A673 (cell line): Measurements from ENCODE around the gene NHS.

ENCODE experiments used
- CTCF ChIP-seq: fragments of 300-800, 200-600 bp; sonication (generic); conservative IDR thresholded peaks from 2 replicates; pipeline ENCODE4 v1.5.1; 2017; ENCODE audit warnings: low read depth, mild to moderate bottlenecking, antibody characterized with exemption, low read length, moderate library complexity, mixed read lengths
- EZH2 ChIP-seq: fragments of 200-600 bp; sonication (generic); IDR thresholded peaks from 2 replicates; pipeline ENCODE4 v1.6.1; 2017; ENCODE audit warnings: borderline replicate concordance, low read depth, mild to moderate bottlenecking, mixed read lengths, antibody characterized with exemption, low read length; ENCODE audit not compliant: poor library complexity, severe bottlenecking

DNA sequence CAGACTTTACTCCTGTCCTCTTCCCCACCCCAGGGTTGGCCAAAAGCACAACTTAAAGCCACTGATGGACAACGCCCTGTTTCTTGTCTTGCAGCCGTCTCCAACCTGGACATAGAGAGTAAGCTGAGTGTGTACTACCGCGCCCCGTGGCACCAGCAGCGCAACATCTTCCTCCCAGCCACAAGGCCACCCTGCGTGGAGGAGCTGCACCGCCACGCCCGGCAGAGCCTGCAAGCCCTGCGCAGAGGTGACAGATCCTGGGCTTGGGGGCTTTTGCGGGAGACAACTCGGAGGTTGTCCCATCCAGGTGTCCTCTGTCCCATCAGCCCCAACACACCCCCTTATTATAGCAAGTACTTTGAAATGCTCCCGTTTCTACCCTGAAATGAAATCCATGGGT, 312.6 kb downstream of the NHS start:
- TF ChIP-seq CTCF (no peak), EZH2 (no peak)
